HPDE6-E6E7 (cell line): Measurements from ENCODE around the gene IL4R.
"Not testable (repeated sequence)": the region's sequence is repeated elsewhere in the genome, so short reads cannot be mapped to it uniquely, and the experiment has no call there.

Experiments
- DNase-seq: peaks from one replicate; pipeline ENCODE4 v3.0.0; 2011; ENCODE audit warnings: missing footprints; ENCODE audit errors: extremely low spot score

Gene IL4R

GRCh38 chr16:27403601-27403992 is 89.8 kb downstream of the IL4R start:
- DNase-seq = no peak

DNA sequence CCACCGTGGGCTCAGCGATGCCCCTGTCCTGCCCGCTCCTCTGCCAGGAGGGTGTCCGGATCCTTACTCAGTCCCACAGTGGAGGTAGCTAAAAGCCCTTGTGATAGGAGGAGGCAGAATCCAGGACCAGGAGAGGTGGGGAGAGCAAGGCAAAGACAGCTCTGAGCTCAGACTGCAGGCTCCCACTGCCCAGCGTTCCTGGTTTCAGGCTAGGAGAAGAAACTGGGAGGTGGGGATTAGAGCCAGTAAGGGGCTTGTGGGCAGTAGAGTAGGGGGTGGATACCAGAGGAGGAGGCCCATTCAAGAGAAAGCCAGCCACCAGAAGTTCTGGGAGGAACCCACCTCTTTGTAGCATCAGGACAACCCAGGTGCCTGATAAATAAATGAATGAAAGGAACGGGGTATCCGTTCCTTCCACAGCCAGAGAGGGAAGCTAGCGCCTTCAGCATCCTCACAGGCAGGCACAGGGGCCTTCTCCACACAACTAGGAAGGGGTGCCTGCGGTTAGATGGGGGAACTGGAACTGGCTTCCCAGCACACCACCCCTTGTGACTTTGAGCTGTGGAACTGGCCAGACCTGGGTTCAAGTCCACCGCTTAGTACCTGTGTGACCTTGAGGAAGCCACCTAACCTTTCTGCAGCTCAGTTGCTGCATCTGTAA is 90.5 kb downstream of the IL4R start:
- DNase-seq = no peak

GRCh38 chr16:27405546-27406451 is 92.0 kb downstream of the IL4R start:
- no peak for DNase-seq

GRCh38 chr16:27406511-27407128 is 92.8 kb downstream of the IL4R start:
- DNase-seq = no peak

DNA sequence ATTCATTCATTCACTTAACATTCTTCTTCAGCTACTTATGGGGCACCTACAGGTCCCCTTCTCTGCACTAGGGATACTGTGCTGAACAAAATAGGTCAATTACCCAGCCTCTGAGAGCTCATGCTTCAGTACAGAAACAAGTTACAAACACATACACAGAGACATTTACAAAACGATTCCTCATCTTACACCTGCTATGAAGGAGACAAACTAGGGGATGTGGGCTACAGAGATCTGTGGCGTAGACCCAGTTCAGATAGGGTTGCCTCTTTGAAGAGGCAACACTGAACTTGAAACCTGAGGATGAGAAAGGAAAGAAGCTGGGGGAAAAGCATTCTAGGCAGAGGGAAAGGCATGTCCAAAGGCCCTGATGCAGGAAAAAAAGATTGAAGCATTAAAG is 93.4 kb downstream of the IL4R start:
- DNase-seq = no peak

GRCh38 chr16:27408012-27408601 is 94.3 kb downstream of the IL4R start:
- DNase-seq = no peak

GRCh38 chr16:27408602-27409031 is 94.8 kb downstream of the IL4R start:
- DNase-seq = peak; percentile 33

- not testable (repeated sequence) for DNase-seq
Observed at GRCh38 chr16:27409958-27410357, 96.2 kb downstream of the IL4R start.

DNA sequence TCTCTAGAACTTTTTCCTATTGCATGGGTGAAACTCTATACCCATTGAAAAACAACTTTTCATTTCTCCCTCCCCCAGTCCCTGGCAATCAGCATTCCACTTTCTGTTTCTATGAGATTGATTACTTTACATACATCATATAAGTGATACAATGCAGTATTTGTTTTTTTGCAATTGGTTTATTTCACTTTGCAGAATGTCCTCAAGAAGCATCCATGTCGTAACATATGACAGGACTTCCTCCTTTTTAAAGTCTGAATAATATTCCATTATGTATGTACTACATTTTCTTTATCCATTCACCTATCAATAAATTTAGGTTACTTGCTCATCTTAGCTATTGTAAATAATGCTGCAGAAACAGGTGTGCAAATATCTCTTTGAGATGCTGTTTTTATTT is 97.0 kb downstream of the IL4R start:
- no peak for DNase-seq

GRCh38 chr16:27413956-27414355 is 100.2 kb downstream of the IL4R start:
- no peak for DNase-seq
